Calu3 (cell line): ENCODE data around the gene FNIP1. TPM values are rescaled to one million over a fixed set of nuclear protein-coding genes. Genes with fewer than 3 reads are reported as not detected.

ENCODE experiments used
- BruUV-seq: library from RNA; stranded (reverse); fragments of 400-500 nt; replicated peaks from 2 replicates; lab custom pipeline; 2021; lab: Mats Ljungman, UMichigan
- CTCF ChIA-PET: fragments of 300-600 bp; sonication (Branson Sonifier 250); formaldehyde crosslinking; loops from one replicate; lab custom pipeline; 2022; ENCODE audit warnings: antibody characterized with exemption; lab: Charles Lee
- DNase-seq: peaks from one replicate; pipeline ENCODE4 v3.0.0; 2022
- H3K27ac Mint-ChIP-seq: one replicate; pipeline ENCODE4 v1.8.0; 2022; ENCODE audit warnings: mixed read lengths; ENCODE audit not compliant: unreplicated experiment
- H3K27me3 Mint-ChIP-seq: one replicate; pipeline ENCODE4 v1.8.0; 2022; ENCODE audit warnings: mixed read lengths; ENCODE audit not compliant: unreplicated experiment
- H3K36me3 Mint-ChIP-seq: one replicate; pipeline ENCODE4 v1.8.0; 2022; ENCODE audit warnings: mild to moderate bottlenecking, moderate library complexity, mixed read lengths; ENCODE audit not compliant: insufficient read depth, unreplicated experiment
- H3K4me1 Mint-ChIP-seq: one replicate; pipeline ENCODE4 v1.8.0; 2022; ENCODE audit warnings: mild to moderate bottlenecking, low read depth, mixed read lengths; ENCODE audit not compliant: unreplicated experiment
- H3K4me3 Mint-ChIP-seq: one replicate; pipeline ENCODE4 v1.8.0; 2022; ENCODE audit warnings: mild to moderate bottlenecking, low read depth, moderate library complexity, mixed read lengths; ENCODE audit not compliant: unreplicated experiment
- H3K9me3 Mint-ChIP-seq: one replicate; pipeline ENCODE4 v1.8.0; 2022; ENCODE audit warnings: low read depth, mixed read lengths; ENCODE audit not compliant: unreplicated experiment
- CTCF ChIP-seq: fragments of 200-600 bp; IDR thresholded peaks from one replicate; pipeline ENCODE4 v1.8.0; 2022; ENCODE audit warnings: antibody characterized with exemption; ENCODE audit not compliant: unreplicated experiment
- intact Hi-C: fragments of 100-400 bp; cut with micrococcal nuclease; formaldehyde crosslinking; loops from one replicate; pipeline ENCODE4 v1.10.0; 2022; ENCODE audit not compliant: unreplicated experiment
- total RNA-seq: library from RNA; stranded (reverse); gene quantifications from 2 replicates; pipeline ENCODE4 v1.2.3, GENCODE V29; 2022

Gene FNIP1
- total RNA-seq, 1 experiment from 2014 or later: 46.0 TPM

DNA sequence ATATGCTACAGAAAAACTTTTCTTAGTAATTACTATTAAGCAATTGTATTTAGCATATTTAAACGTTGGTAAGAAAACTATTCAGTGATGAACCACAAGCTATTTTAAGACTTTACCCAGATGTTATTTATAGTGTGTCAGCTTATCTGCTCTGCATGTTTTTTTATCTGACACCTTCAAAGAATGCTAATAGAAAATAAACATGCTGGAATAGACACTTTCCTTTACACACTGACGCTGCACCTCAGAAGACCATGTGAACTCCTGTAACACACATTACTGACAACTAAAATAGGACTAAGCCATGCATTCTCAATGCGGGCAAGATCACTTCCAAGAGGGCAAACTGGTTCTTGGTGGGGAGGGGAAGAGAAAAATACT, 38.3 kb downstream of the FNIP1 start:
- Mint-ChIP-seq H3K36me3 (peaks cover 4% of the 10 kb centered on the region), H3K4me1 (peaks cover 17% of the 10 kb centered on the region), H3K4me3 (no peak overlapping the region), H3K9me3 (peaks cover 2% of the 10 kb centered on the region), H3K27me3 (no peaks in the 10 kb centered on the region), H3K27ac (no peak overlapping the region)
- TF ChIP-seq CTCF: no peak
- CTCF ChIA-PET: no interaction called here
- BruUV-seq: no TSS peak
- intact Hi-C loops: no loop called here
- DNase-seq: no peak

DNA sequence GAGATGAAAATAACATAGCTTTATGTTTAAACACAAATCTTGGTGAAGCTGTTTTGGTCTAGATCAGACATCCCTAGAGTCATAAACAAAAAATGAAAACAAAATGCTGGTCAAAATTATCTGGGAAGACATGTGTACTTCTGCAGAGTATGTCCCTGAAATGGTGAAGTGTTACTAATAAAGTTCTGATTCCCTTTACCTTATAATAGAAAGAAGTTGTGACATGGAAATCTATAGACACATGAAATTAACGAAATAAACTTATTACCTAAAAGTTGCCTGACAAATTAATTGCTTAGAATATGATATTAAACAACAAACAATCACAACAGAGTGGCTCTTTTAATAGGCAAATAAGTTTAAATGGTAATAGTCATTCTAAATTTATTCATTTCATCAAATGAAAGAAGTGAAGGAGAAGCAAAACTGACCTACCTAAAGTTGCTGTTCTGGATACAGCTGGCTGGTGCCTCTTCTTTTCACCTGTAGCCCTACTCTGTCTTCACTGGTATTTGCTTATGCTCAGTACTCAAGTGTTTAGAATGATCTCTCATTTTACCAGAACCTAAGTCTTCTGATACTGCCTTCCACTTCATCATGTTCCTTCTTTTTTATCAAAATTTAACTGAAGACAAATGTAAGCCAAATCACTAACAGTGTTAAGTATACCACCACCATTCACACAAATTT, 38.8 kb downstream of the FNIP1 start:
- H3K4me3 Mint-ChIP-seq: no peak overlapping the region
- no peak overlapping the region for H3K27ac Mint-ChIP-seq
- CTCF ChIA-PET: no interaction called here
- H3K9me3 Mint-ChIP-seq: peaks cover 2% of the 10 kb centered on the region
- H3K4me1 Mint-ChIP-seq: peaks cover 17% of the 10 kb centered on the region
- H3K27me3 Mint-ChIP-seq: no peaks in the 10 kb centered on the region
- no peak for TF ChIP-seq CTCF
- H3K36me3 Mint-ChIP-seq: peaks cover 4% of the 10 kb centered on the region
- DNase-seq: no peak
- BruUV-seq: no TSS peak
- intact Hi-C loops: no loop called here

DNA sequence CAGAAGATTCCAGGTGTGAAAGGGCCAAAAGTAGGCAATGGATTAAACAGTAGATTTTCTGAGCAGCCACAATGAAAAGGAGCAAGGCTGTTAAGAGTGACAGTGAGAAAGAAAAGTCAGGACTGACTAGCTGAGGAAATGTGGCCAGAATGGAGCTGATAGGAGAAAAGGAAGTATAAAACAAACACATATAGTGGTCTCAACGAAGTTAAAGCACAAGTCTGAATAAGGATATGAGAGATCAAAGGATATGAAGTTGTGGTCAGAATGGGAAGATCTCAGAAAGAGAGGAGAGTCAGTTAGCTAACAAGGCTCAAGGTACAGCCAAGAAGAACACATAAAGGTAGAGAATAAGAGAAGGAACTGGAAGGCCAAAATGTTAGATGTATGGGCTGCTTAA, 39.9 kb downstream of the FNIP1 start:
- no peak for TF ChIP-seq CTCF
- no peak for DNase-seq
- H3K27me3 Mint-ChIP-seq: no peaks in the 10 kb centered on the region
- H3K36me3 Mint-ChIP-seq: peaks cover 4% of the 10 kb centered on the region
- H3K27ac Mint-ChIP-seq: no peak overlapping the region
- H3K9me3 Mint-ChIP-seq: no peaks in the 10 kb centered on the region
- intact Hi-C loops: no loop called here
- peaks cover 17% of the 10 kb centered on the region for H3K4me1 Mint-ChIP-seq
- no TSS peak for BruUV-seq
- H3K4me3 Mint-ChIP-seq: no peak overlapping the region
- CTCF ChIA-PET: no interaction called here

GRCh38 chr5:131754363-131754762, 42.5 kb downstream of the FNIP1 start:
- CTCF ChIA-PET: interaction anchor here (0.6 kb wide), 1 partner anchor 25 kb away, joined by 3 read pairs; no protein-coding TSS in a partner anchor
- Mint-ChIP-seq H3K4me3 (no peak overlapping the region), H3K4me1 (peaks cover 17% of the 10 kb centered on the region), H3K27ac (peak overlapping the region; percentile 14), H3K36me3 (peaks cover 4% of the 10 kb centered on the region), H3K27me3 (no peaks in the 10 kb centered on the region), H3K9me3 (no peaks in the 10 kb centered on the region)
- no TSS peak for BruUV-seq
- TF ChIP-seq CTCF: no peak
- DNase-seq: no peak
- intact Hi-C loops: no loop called here
